GM23248 (cell line): Measurements from ENCODE around the gene SRGAP2C. TPM values are rescaled to one million over a fixed set of nuclear protein-coding genes. Genes with fewer than 3 reads are reported as not detected.
"Not testable (repeated sequence)": the region's sequence is repeated elsewhere in the genome, so short reads cannot be mapped to it uniquely, and the experiment has no call there.

Experiments
- DNase-seq: peaks from one replicate; pipeline ENCODE4 v3.0.0-alpha.2; 2015
- H2AFZ ChIP-seq: fragments of 200-600 bp; sonication (generic); 2 replicates; pipeline ENCODE4 v1.6.1; 2016; ENCODE audit warnings: antibody characterized with exemption
- H3F3A ChIP-seq: fragments of 200-600 bp; sonication (generic); 2 replicates; pipeline ENCODE4 v1.6.1; 2016; ENCODE audit warnings: mild to moderate bottlenecking, antibody characterized with exemption, mixed run types; ENCODE audit not compliant: insufficient read depth
- H3K27ac ChIP-seq: fragments of 200-600 bp; sonication (generic); 2 replicates; pipeline ENCODE4 v1.5.1; 2016; ENCODE audit warnings: mild to moderate bottlenecking
- H3K27me3 ChIP-seq: fragments of 200-600 bp; sonication (generic); replicated peaks from 2 replicates; pipeline ENCODE4 v1.6.1; 2016; ENCODE audit warnings: mild to moderate bottlenecking; ENCODE audit not compliant: insufficient read depth
- H3K36me3 ChIP-seq: fragments of 200-600 bp; sonication (generic); 2 replicates; pipeline ENCODE4 v1.6.1; 2016; ENCODE audit warnings: low read depth, mild to moderate bottlenecking
- H3K4me1 ChIP-seq: fragments of 200-600 bp; sonication (generic); 2 replicates; pipeline ENCODE4 v1.6.1; 2016; ENCODE audit warnings: mild to moderate bottlenecking; ENCODE audit not compliant: insufficient read depth
- H3K4me2 ChIP-seq: fragments of 200-600 bp; sonication (generic); one replicate; pipeline ENCODE4 v1.6.1; 2016; ENCODE audit warnings: mild to moderate bottlenecking; ENCODE audit not compliant: unreplicated experiment
- H3K4me3 ChIP-seq: fragments of 200-600 bp; sonication (generic); 2 replicates; pipeline ENCODE4 v1.5.1; 2016; ENCODE audit warnings: mild to moderate bottlenecking
- H3K79me2 ChIP-seq: fragments of 200-600 bp; sonication (generic); 2 replicates; pipeline ENCODE4 v1.6.1; 2016; ENCODE audit warnings: mild to moderate bottlenecking; ENCODE audit not compliant: insufficient read depth
- H3K9ac ChIP-seq: fragments of 200-600 bp; sonication (generic); 2 replicates; pipeline ENCODE4 v1.6.1; 2016; ENCODE audit warnings: mild to moderate bottlenecking
- H3K9me2 ChIP-seq: fragments of 200-600 bp; sonication (generic); 2 replicates; pipeline ENCODE4 v1.6.1; 2016; ENCODE audit warnings: mixed run types, mild to moderate bottlenecking, moderate library complexity; ENCODE audit not compliant: insufficient read depth
- H3K9me3 ChIP-seq: fragments of 200-600 bp; sonication (generic); one replicate; pipeline ENCODE4 v1.6.1; 2017; ENCODE audit warnings: low read depth
- H4K20me1 ChIP-seq: fragments of 200-600 bp; sonication (generic); 2 replicates; pipeline ENCODE4 v1.6.0; 2016; ENCODE audit not compliant: insufficient read depth
- WGBS, 2 experiments: methylation state at CpG; one replicate each; pipeline ENCODE4 v1.1.6; 2015 to 2017; ENCODE audit warnings: low lambda C conversion rate in 2 of 2, low coverage in 1 of 2; ENCODE audit errors: missing lambda C conversion rate in 2 of 2; 5-methylcytosine and 5-hydroxymethylcytosine counted together
- in situ Hi-C: fragments of 300-500 bp; cut with MboI; formaldehyde crosslinking; loops from 2 replicates; pipeline ENCODE4 v1.15.0; 2020
- polyA plus RNA-seq: library from polyadenylated mRNA; unstranded; fragments of >200 nt; fragmentation: Nextera tagmentation; extraction: Ambion mirVana; gene quantifications from 2 replicates; pipeline ENCODE4 v1.2.1, GENCODE V29; 2016
- total RNA-seq: library from RNA; depleted of rRNA; stranded (reverse); fragments of >200 nt; shearing (Covaris generic); gene quantifications from 2 replicates; pipeline ENCODE4 v1.2.3, GENCODE V29; 2014

The SRGAP2C gene
- total and polyA plus RNA-seq, 2 experiments from 2014 or later, result 15.6 to 21.5 TPM

DNA sequence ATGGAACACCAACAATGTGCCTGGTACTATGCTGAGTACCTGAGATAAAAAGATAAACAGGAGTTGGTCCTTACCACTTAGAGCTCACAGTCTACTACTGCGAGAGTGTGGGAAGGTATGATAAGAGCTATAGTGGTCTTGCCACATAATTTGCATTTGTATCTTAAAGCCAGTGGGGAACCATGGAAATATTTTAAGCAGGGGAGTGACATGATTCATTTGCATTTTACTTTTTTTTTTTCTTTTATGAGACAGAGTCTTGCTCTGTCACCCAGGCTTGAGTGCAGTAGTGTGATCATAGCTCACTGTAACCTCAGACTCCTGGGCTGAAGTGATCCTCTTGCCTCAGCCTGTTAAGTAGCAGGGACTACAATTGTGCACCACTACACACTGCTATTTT is 53.6 kb downstream of the SRGAP2C start:
- H3K4me2 ChIP-seq, H3K9me2 ChIP-seq, H3K4me1 ChIP-seq, H4K20me1 ChIP-seq, H3K27me3 ChIP-seq, DNase-seq, H3K36me3 ChIP-seq, H3K4me3 ChIP-seq, H3K9me3 ChIP-seq, H3F3A ChIP-seq, in situ Hi-C loops, H3K27ac ChIP-seq, H3K79me2 ChIP-seq, H2AFZ ChIP-seq, H3K9ac ChIP-seq: not testable (repeated sequence)
- WGBS, 2 experiments, result 93 to 100% methylated on average over 1 of the region's 1 CpG

DNA sequence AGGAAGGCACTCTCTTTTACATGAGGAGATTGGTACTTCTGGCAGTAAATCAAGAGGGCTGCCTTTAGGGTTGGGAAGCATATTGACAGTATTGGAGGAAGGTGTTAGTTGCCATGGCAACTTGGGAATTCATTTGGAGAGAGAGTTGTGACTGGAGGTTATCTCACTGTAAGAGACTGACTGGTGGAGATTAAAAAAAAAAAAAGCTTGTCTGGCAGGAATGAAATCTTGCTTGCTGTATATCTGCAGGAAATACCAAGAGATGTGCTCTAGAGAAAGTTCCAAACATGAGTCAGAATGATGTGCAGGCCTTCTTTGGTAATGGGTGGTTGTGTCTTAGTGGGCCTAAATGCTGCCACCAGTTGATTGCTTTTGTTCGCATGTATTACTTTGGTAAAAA is 59.1 kb downstream of the SRGAP2C start:
- H3K27ac ChIP-seq, H2AFZ ChIP-seq, H3K36me3 ChIP-seq, H3K27me3 ChIP-seq, H4K20me1 ChIP-seq, H3K79me2 ChIP-seq, H3K4me2 ChIP-seq, H3K9me2 ChIP-seq, H3K4me1 ChIP-seq, DNase-seq, H3K4me3 ChIP-seq, H3F3A ChIP-seq, H3K9ac ChIP-seq, H3K9me3 ChIP-seq, in situ Hi-C loops: not testable (repeated sequence)
- WGBS, 2 experiments, result 29% methylated on average over 1 of the region's 1 CpG; no CpG with 5 or more reads in 1 of the 2 experiments

DNA sequence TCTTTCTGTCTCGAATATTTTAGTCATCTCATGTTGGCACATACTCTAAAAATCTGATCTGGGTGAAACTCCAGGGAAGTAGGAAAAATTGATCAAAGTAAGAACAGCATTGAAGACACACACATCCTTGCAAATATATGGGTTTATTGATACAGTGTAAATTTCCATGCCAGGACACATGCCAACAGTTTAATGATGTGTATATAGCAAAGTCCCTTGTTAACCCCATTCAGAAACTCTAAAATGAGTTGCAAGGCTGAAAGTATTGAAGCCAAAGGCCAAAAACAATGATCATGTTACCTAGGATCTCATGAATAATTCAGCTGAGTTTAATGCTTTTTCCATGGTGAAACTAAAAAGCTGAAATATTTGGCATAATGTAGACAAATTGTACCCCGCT is 61.6 kb downstream of the SRGAP2C start:
- H3F3A ChIP-seq, H3K36me3 ChIP-seq, H3K4me3 ChIP-seq, H3K79me2 ChIP-seq, H4K20me1 ChIP-seq, H3K27me3 ChIP-seq, H3K9me2 ChIP-seq, DNase-seq, H3K4me2 ChIP-seq, in situ Hi-C loops, H3K4me1 ChIP-seq, H3K9ac ChIP-seq, H3K9me3 ChIP-seq, H2AFZ ChIP-seq, H3K27ac ChIP-seq: not testable (repeated sequence)
- no CpG with 5 or more reads among the region's 2 CpGs for WGBS, 2 experiments

- DNase-seq, H3K4me3 ChIP-seq, in situ Hi-C loops, H3K27me3 ChIP-seq, H3K27ac ChIP-seq, H2AFZ ChIP-seq, H3K4me1 ChIP-seq, H3K9me3 ChIP-seq, H3K9me2 ChIP-seq, H3K9ac ChIP-seq, H3K4me2 ChIP-seq, H3K36me3 ChIP-seq, H3K79me2 ChIP-seq, H3F3A ChIP-seq, H4K20me1 ChIP-seq: not testable (repeated sequence)
- no CpG with 5 or more reads among the region's 4 CpGs for WGBS, 2 experiments
Measured at GRCh38 chr1:121252656-121253055, 67.9 kb downstream of the SRGAP2C start.

DNA sequence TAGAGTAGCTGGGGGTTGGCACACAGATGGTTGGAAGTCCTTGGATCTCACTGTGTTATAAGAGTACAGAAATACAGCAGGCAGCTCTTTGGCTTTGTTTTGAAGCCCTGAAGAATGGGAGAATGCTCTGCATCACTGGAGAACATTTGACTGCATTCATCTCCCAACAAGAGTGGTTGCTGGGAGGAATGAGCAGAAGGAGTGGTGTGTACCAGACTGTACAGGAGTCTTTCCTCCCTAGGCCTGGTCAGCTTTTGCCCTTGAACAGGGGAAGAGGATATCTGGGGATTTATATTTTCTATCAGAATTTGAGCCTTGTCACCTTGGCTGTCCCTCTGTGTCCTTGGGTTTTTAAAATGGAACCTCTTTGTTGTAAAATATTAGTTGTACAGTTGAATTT is 69.8 kb downstream of the SRGAP2C start:
- H3K9me3 ChIP-seq, H2AFZ ChIP-seq, H3K4me1 ChIP-seq, H3K79me2 ChIP-seq, H3K27ac ChIP-seq, H3K4me3 ChIP-seq, H3K36me3 ChIP-seq, H3F3A ChIP-seq, H3K9me2 ChIP-seq, DNase-seq, H3K27me3 ChIP-seq, H3K9ac ChIP-seq, H3K4me2 ChIP-seq, H4K20me1 ChIP-seq, in situ Hi-C loops: not testable (repeated sequence)

GRCh38 chr1:121257632-121258031 is 72.9 kb downstream of the SRGAP2C start:
- H3K4me2 ChIP-seq, H3K4me1 ChIP-seq, H3K4me3 ChIP-seq, H3K79me2 ChIP-seq, H3F3A ChIP-seq, H3K27me3 ChIP-seq, H3K9me3 ChIP-seq, H3K27ac ChIP-seq, H3K9ac ChIP-seq, H3K36me3 ChIP-seq, DNase-seq, H4K20me1 ChIP-seq, in situ Hi-C loops, H2AFZ ChIP-seq, H3K9me2 ChIP-seq: not testable (repeated sequence)
- 100% methylated on average over 1 of the region's 2 CpGs; no CpG with 5 or more reads in 1 of the 2 experiments for WGBS, 2 experiments

DNA sequence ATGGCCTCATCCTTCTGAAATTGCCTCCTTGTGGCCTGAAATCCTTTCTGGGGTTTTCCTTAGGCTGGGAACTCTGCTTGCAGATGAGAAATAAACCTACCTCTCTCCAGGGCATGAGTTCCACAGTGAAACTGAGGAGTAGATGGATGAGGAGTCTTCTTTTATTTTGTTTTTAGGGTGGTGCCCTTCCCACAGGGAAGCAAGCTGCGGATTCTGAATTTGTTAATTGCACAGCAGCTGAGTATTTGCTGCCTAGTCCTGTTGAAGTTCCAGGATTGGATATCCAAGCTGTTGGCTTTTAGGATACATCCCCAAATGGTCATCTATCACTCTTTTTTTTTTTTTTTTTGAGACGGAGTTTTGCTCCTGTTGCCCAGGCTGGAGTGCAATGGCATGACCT is 73.4 kb downstream of the SRGAP2C start:
- 93 to 100% methylated on average over 2 of the region's 2 CpGs for WGBS, 2 experiments

GRCh38 chr1:121260205-121260604 is 75.4 kb downstream of the SRGAP2C start:
- H3K27me3 ChIP-seq, H4K20me1 ChIP-seq, H3K4me3 ChIP-seq, H2AFZ ChIP-seq, H3K9me2 ChIP-seq, H3K9me3 ChIP-seq, H3K79me2 ChIP-seq, H3K36me3 ChIP-seq, H3K9ac ChIP-seq, H3K4me2 ChIP-seq, H3F3A ChIP-seq, H3K27ac ChIP-seq, H3K4me1 ChIP-seq, in situ Hi-C loops, DNase-seq: not testable (repeated sequence)
- 96 to 100% methylated on average over 2 of the region's 2 CpGs for WGBS, 2 experiments

More for the DNA sequence above, 73.4 kb downstream of the SRGAP2C start:
- H3K27ac ChIP-seq, H3K79me2 ChIP-seq, in situ Hi-C loops, H3K4me3 ChIP-seq, H2AFZ ChIP-seq, DNase-seq, H3K4me1 ChIP-seq, H3K9me2 ChIP-seq, H3K27me3 ChIP-seq, H3K36me3 ChIP-seq, H4K20me1 ChIP-seq, H3K9ac ChIP-seq, H3F3A ChIP-seq, H3K9me3 ChIP-seq, H3K4me2 ChIP-seq: not testable (repeated sequence)
